Activated naive CD8-positive, alpha-beta T cell (primary cell): ENCODE results near the gene RNASE8.

ENCODE experiments used
- H3K27ac Mint-ChIP-seq: one replicate; pipeline ENCODE4 v1.8.0; 2021; ENCODE audit warnings: mixed read lengths
- H3K27me3 Mint-ChIP-seq: one replicate; pipeline ENCODE4 v1.8.0; 2021; ENCODE audit warnings: mixed read lengths
- H3K36me3 Mint-ChIP-seq: one replicate; pipeline ENCODE4 v1.8.0; 2021; ENCODE audit warnings: mixed read lengths
- H3K4me1 Mint-ChIP-seq: one replicate; pipeline ENCODE4 v1.8.0; 2021; ENCODE audit warnings: low read depth, mixed read lengths
- H3K4me3 Mint-ChIP-seq: one replicate; pipeline ENCODE4 v1.8.0; 2021; ENCODE audit warnings: mild to moderate bottlenecking, mixed read lengths
- H3K9me3 Mint-ChIP-seq: one replicate; pipeline ENCODE4 v1.8.0; 2021; ENCODE audit warnings: low read depth, mixed read lengths

RNASE8 gene

DNA sequence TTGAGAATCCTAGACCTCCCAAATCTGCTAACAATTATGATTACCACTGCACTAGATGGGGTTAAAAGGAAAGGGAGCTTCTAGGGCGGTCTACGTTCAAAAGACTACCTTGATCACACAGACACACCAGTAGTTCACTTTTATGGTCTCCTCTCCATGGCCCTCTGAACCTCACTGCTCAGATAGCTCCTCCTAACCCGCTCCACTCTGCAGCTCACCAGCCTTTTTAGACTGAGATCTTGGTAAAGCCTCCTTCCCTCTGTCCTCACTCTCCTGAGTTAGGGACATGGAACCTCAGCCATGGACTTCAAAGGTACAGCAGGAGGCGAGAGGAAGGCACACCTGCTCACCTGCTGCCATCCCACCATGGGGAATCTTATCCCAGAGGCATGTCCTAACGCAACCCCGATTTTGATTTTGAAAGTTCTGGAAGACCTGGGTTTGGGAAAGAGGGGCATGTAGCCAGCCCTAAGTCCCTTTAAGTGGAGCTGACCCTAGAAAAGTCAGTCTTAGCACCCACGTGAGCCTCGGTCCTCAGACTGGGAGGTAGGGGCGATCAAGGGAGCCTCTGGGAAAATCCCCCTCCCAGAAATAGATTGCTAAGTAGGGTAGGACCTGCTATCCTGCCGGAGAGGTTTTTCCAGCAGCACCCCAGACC is 39.5 kb downstream of the RNASE8 start:
- H3K9me3 Mint-ChIP-seq = no peaks in the 10 kb centered on the region
- H3K27ac Mint-ChIP-seq = peak overlapping the region; percentile 58
- no peaks in the 10 kb centered on the region for H3K36me3 Mint-ChIP-seq
- H3K27me3 Mint-ChIP-seq = no peaks in the 10 kb centered on the region
- H3K4me1 Mint-ChIP-seq = peaks cover 25% of the 10 kb centered on the region
- peak overlapping the region; percentile 83 for H3K4me3 Mint-ChIP-seq

DNA sequence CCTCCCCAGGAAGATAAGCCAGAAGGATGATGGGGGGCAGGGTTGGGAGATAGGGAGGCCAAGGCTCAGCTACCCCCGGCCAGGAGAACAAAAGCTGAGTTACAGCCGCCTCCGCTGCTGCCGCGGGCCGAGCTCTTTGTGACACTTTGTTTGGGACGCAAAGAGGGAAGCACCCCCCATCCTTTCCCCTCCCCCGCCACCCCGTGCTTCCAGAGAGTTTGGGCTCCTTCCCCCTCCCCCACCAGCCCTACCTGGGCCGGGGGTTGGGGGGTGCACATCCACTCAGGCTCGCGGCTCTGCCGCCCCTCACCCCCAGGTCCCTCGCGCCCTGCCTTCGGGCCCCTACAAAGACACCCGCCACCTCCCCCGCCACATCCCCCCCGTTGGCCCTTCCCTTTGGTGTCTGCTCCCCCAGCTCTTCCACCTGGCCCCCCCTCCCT is 40.0 kb downstream of the RNASE8 start:
- Mint-ChIP-seq H3K36me3 (no peaks in the 10 kb centered on the region), H3K4me1 (peaks cover 23% of the 10 kb centered on the region), H3K4me3 (peak overlapping the region; percentile 83), H3K27me3 (no peaks in the 10 kb centered on the region), H3K9me3 (no peaks in the 10 kb centered on the region), H3K27ac (peak overlapping the region; percentile 58)

DNA sequence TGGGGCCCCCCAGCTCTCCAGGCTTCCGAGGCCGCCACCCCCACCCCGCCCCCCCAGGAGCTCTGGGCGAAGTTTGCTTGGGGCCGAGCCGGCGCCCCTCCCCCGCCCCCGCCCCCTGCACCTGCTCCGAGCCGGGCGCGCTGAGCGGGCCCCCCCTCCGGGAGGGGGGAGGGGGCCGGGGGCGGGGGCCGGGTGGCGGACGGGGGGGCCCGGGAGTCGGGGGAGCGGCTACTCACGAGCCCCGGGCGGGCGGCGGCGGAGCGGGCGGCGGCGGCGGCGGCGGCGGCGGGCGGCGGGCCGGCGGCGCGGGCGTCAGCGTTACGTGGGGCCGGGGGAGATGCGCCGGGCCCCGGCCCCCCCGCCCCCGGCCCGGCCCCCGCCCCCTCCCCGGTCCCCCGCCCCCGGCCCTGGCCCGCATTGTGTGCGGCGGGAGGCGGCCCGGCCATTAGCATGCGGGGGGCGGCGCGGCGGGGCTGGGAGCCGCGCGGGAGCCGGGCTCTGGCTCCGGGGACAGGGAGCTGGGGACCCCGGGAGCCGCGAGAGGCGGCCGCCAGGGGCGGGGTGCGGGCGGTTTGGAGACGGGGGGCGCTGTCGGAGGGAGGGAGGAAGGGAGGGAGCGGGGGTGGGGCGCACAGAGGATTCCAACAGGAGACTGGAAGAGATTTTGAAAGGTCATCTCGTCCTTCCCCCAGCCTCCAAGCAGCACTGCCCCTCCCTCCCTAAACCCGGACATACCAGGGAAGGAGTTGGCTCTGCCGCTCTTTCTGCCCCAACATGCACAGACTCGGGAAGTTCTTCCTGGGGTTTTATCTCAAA is 40.7 kb downstream of the RNASE8 start, which contains the start of gene ZNF219:
TSS of gene ZNF219 (minus strand) at position 580 of the 816 bp plus-strand sequence. CDS start 5,064 bp downstream, outside the sequence.
- Mint-ChIP-seq H3K4me3 (peak within 1 kb of the TSS; percentile 91), H3K36me3 (no peaks in the 10 kb centered on the region), H3K27ac (peak within 1 kb of the TSS; percentile 75), H3K9me3 (no peaks in the 10 kb centered on the region), H3K4me1 (peaks cover 22% of the 10 kb centered on the region), H3K27me3 (no peaks in the 10 kb centered on the region)

- no peaks in the 10 kb centered on the region for H3K9me3 Mint-ChIP-seq
- H3K36me3 Mint-ChIP-seq = no peaks in the 10 kb centered on the region
- H3K27me3 Mint-ChIP-seq = no peaks in the 10 kb centered on the region
- peak overlapping the region; percentile 75 for H3K27ac Mint-ChIP-seq
- H3K4me1 Mint-ChIP-seq = peaks cover 23% of the 10 kb centered on the region
- peak overlapping the region; percentile 91 for H3K4me3 Mint-ChIP-seq
Measured at GRCh38 chr14:21098892-21099595, 41.4 kb downstream of the RNASE8 start.

DNA sequence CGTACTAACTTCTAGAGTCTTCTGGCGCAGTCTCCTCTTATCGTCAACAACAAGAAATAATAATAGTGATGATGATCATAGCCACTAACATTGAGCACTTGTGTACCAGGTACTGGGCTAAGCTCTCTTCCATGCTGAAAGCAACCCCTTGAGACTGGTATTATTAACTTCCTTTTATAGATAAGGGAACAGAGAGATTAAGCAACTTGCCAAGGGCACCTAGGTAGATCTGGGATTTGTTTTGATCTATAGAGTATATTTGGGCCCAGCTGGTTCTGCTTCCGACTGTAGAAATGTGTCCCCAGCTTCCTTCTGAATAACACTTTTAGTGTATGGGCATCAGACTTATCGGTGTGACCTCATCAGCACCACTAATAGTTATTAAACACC is 42.0 kb downstream of the RNASE8 start:
- Mint-ChIP-seq H3K4me1 (peaks cover 25% of the 10 kb centered on the region), H3K27ac (no peak overlapping the region), H3K36me3 (no peaks in the 10 kb centered on the region), H3K9me3 (no peaks in the 10 kb centered on the region), H3K27me3 (no peaks in the 10 kb centered on the region), H3K4me3 (peak overlapping the region; percentile 91)

- Mint-ChIP-seq H3K27me3 (no peaks in the 10 kb centered on the region), H3K4me1 (peaks cover 27% of the 10 kb centered on the region), H3K9me3 (no peaks in the 10 kb centered on the region), H3K36me3 (no peaks in the 10 kb centered on the region), H3K27ac (no peak within 1 kb of the TSS), H3K4me3 (peak within 1 kb of the TSS; percentile 91)
Measured at GRCh38 chr14:21100931-21101330, 43.3 kb downstream of the RNASE8 start, which contains the start of gene TMEM253. TSS of gene TMEM253 (plus strand) at chr14:21101066. CDS start at chr14:21101344, 278 bp downstream.

DNA sequence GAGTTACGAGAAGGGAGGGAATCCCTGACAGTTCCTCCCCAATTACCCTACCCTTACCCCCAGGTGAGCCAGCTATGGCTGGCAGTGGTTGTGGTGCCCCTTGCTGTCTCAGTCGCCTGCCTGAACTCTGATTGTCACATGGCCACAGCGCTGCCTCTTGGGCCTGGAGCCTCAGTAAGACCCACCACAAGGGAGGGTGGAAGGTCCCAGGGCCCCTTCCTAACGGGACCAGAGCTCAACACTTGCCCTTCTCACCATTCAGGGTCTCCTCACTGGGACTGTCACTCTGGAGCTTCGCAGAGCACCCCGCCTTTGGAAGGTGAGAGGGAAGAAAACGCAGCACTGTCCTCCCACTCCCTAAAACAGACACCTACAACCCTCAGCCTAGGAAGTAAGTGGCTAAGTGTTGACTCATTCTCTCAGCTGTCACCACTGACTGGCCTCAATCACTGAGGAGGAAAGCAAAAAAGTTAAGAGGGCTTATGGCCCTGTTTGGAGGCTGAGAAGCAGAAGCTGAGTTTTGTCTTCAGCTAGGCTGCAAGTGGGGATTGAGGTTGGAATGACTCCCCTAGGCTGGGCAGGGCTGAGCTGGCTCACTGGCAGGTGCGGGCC is 44.3 kb downstream of the RNASE8 start:
- no peaks in the 10 kb centered on the region for H3K27me3 Mint-ChIP-seq
- H3K27ac Mint-ChIP-seq = peak overlapping the region; percentile 5
- peak overlapping the region; percentile 55 for H3K4me3 Mint-ChIP-seq
- peaks cover 29% of the 10 kb centered on the region for H3K4me1 Mint-ChIP-seq
- H3K36me3 Mint-ChIP-seq = no peaks in the 10 kb centered on the region
- H3K9me3 Mint-ChIP-seq = no peaks in the 10 kb centered on the region

GRCh38 chr14:21102521-21103410 is 45.1 kb downstream of the RNASE8 start:
- peaks cover 23% of the 10 kb centered on the region for H3K4me1 Mint-ChIP-seq
- no peaks in the 10 kb centered on the region for H3K27me3 Mint-ChIP-seq
- peak overlapping the region; percentile 94 for H3K27ac Mint-ChIP-seq
- no peaks in the 10 kb centered on the region for H3K9me3 Mint-ChIP-seq
- H3K4me3 Mint-ChIP-seq = peak overlapping the region; percentile 88
- no peaks in the 10 kb centered on the region for H3K36me3 Mint-ChIP-seq

DNA sequence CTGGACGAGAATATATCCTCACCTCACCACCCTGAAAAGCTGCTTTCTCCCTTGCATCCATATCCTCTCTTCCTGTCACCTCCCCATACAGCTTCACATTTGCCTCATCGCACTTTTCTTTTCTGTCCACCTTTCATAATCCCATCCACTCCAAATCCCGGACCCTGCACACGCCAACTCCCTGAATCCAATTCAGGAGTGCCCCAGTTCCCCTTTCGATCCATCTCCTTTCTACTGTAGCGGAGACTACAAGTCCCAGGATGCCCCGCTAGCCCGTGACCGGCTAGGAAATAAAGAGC is 45.7 kb downstream of the RNASE8 start:
- peaks cover 23% of the 10 kb centered on the region for H3K4me1 Mint-ChIP-seq
- peak overlapping the region; percentile 94 for H3K27ac Mint-ChIP-seq
- no peaks in the 10 kb centered on the region for H3K36me3 Mint-ChIP-seq
- H3K9me3 Mint-ChIP-seq = no peaks in the 10 kb centered on the region
- peak overlapping the region; percentile 88 for H3K4me3 Mint-ChIP-seq
- no peaks in the 10 kb centered on the region for H3K27me3 Mint-ChIP-seq

DNA sequence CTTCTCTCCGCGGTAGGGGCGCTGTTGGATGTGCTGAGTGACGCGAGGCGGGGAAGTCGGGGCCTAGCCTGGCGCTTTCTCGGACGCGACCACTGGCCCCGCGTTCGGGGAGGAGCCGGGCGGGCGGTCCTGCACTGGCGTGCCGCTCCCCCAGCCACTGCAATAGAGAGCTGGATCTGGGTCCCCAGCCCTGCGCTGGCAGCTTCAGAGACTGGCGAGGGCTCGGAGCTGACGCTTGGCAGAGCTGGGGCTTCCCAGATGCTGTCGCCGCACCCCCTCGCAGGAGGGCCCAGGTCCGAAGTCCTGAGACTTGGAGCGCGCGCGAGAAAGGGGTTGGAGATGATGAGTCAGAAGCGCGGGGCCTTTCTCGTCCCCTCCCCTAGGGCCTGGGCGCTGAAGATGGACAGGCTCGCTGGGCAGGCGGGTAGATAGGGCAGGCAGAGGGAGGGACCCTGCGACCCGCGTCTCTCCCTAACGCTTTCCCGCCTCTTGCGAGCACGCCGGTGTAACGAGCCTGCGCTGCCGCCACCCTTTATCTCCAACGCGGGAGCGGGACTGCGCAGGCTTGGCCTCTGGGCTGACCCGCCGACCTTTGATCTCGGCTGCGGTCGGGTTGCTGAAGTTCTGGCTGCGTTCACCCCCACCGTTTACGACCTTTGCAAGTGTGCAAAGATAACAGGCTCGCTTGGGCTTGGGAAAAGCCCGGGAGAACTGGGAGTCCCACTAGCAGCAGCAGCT is 46.3 kb downstream of the RNASE8 start:
- Mint-ChIP-seq H3K27ac (peak overlapping the region; percentile 94), H3K27me3 (no peaks in the 10 kb centered on the region), H3K4me3 (peak overlapping the region; percentile 88), H3K4me1 (peaks cover 20% of the 10 kb centered on the region), H3K36me3 (no peaks in the 10 kb centered on the region), H3K9me3 (no peaks in the 10 kb centered on the region)

GRCh38 chr14:21104448-21105060 is 46.9 kb downstream of the RNASE8 start:
- H3K9me3 Mint-ChIP-seq = no peaks in the 10 kb centered on the region
- peak overlapping the region; percentile 94 for H3K27ac Mint-ChIP-seq
- no peaks in the 10 kb centered on the region for H3K27me3 Mint-ChIP-seq
- H3K4me1 Mint-ChIP-seq = peaks cover 13% of the 10 kb centered on the region
- no peaks in the 10 kb centered on the region for H3K36me3 Mint-ChIP-seq
- peak overlapping the region; percentile 88 for H3K4me3 Mint-ChIP-seq

- no peaks in the 10 kb centered on the region for H3K9me3 Mint-ChIP-seq
- no peaks in the 10 kb centered on the region for H3K27me3 Mint-ChIP-seq
- H3K36me3 Mint-ChIP-seq = no peaks in the 10 kb centered on the region
- H3K27ac Mint-ChIP-seq = no peak overlapping the region
- peak overlapping the region; percentile 88 for H3K4me3 Mint-ChIP-seq
- H3K4me1 Mint-ChIP-seq = peaks cover 11% of the 10 kb centered on the region
Measured at GRCh38 chr14:21105095-21105494, 47.5 kb downstream of the RNASE8 start.

- Mint-ChIP-seq H3K36me3 (no peaks in the 10 kb centered on the region), H3K27me3 (no peaks in the 10 kb centered on the region), H3K4me1 (peaks cover 11% of the 10 kb centered on the region), H3K9me3 (no peaks in the 10 kb centered on the region), H3K27ac (no peak overlapping the region), H3K4me3 (no peak overlapping the region)
Measured at GRCh38 chr14:21106176-21106497, 48.5 kb downstream of the RNASE8 start.
